Hepatocyte (in vitro differentiated cells): ENCODE results near the gene UBR1. TPM values are rescaled to one million over a fixed set of nuclear protein-coding genes. Genes with fewer than 3 reads are reported as not detected.

Source experiments
- polyA plus RNA-seq: library from polyadenylated mRNA; unstranded; fragments of >200 nt; fragmentation: Nextera tagmentation; extraction: Ambion mirVana; gene quantifications from 2 replicates; pipeline ENCODE4 v1.2.1, GENCODE V29; 2016
- small RNA-seq: library from RNA; depleted of rRNA; stranded (forward); fragments of <200 nt; gene quantifications from one replicate; pipeline ENCODE3, GENCODE V24; 2014
- total RNA-seq: library from RNA; depleted of rRNA; stranded (reverse); fragments of >200 nt; gene quantifications from 2 replicates; pipeline ENCODE4 v1.2.3, GENCODE V29; 2014

The UBR1 gene
- total and polyA plus RNA-seq, 2 experiments from 2014 or later = 14.8 to 32.5 TPM

Small RNA genes within 50 kb of the gene (small RNA-seq; reads per million reads assigned to genes)
- not detected for gene AC068724.2

Other genes with a start within 250 kb of the UBR1 start
- 7.7 and 8.5 TPM in 2 replicates for gene TTBK2, start 185.3 kb downstream of the UBR1 start, total RNA-seq
- 3.5 and 3.8 TPM in 2 replicates for gene TTBK2, start 185.3 kb downstream of the UBR1 start, polyA plus RNA-seq
- gene TMEM62, start 27.5 kb upstream of the UBR1 start, total RNA-seq = 25.7 and 34.0 TPM in 2 replicates
- gene TMEM62, start 27.5 kb upstream of the UBR1 start, polyA plus RNA-seq = 14.4 and 17.3 TPM in 2 replicates
- gene CCNDBP1, start 79.4 kb upstream of the UBR1 start, total RNA-seq = 56.7 and 60.3 TPM in 2 replicates
- gene CCNDBP1, start 79.4 kb upstream of the UBR1 start, polyA plus RNA-seq = 53.2 and 53.5 TPM in 2 replicates
- gene EPB42, start 115.0 kb upstream of the UBR1 start, total RNA-seq = 0.24 and 1.00 TPM in 2 replicates
- 0.47 and 0.57 TPM in 2 replicates for gene EPB42, start 115.0 kb upstream of the UBR1 start, polyA plus RNA-seq
- not detected in 2 replicates for gene TGM5, start 160.9 kb upstream of the UBR1 start, total RNA-seq
- gene TGM5, start 160.9 kb upstream of the UBR1 start, polyA plus RNA-seq = not detected in 2 replicates
- gene TGM7, start 196.2 kb upstream of the UBR1 start, total RNA-seq = not detected in 2 replicates
- not detected in 2 replicates for gene TGM7, start 196.2 kb upstream of the UBR1 start, polyA plus RNA-seq
- gene LCMT2, start 224.5 kb upstream of the UBR1 start, total RNA-seq = 9.1 and 12.6 TPM in 2 replicates
- 6.1 and 6.3 TPM in 2 replicates for gene LCMT2, start 224.5 kb upstream of the UBR1 start, polyA plus RNA-seq